ENCODE measurements around the gene VTI1B.
"Not testable (repeated sequence)": the region's sequence is repeated elsewhere in the genome, so short reads cannot be mapped to it uniquely, and the experiment has no call there.

Gene VTI1B

GRCh38 chr14:67674480-67675218 lies at the start of gene VTI1B:
Gene VTI1B, minus strand, starts transcription at chr14:67674632. Its CDS starts 143 bp downstream, at chr14:67674489.
- no peaks in the 10 kb centered on the region for H3K36me3 ChIP-seq (ENCODE audit: control insufficient read depth, insufficient read depth, low read length)
- peak within 1 kb of the TSS; percentile 99 for H3K27ac ChIP-seq (ENCODE audit: low read depth, low read length)
- H3K4me3 ChIP-seq (ENCODE audit: low read length), result peak within 1 kb of the TSS; percentile 96
- H3K27me3 ChIP-seq (ENCODE audit: control insufficient read depth, insufficient read depth, low read length), result no peaks in the 10 kb centered on the region
- H3K4me1 ChIP-seq (ENCODE audit: control insufficient read depth, insufficient read depth, low read length), result peaks cover 6% of the 10 kb centered on the region
- H3K9ac ChIP-seq (ENCODE audit: low read length), result peak within 1 kb of the TSS; percentile 88

GRCh38 chr14:67722293-67722692 lies 47.9 kb upstream of the VTI1B start:
- Histone ChIP-seq H3K27me3 (ENCODE audit: control insufficient read depth, insufficient read depth, low read length) (no peaks in the 10 kb centered on the region), H3K36me3 (ENCODE audit: control insufficient read depth, insufficient read depth, low read length) (no peaks in the 10 kb centered on the region), H3K4me3 (ENCODE audit: low read length) (no peak overlapping the region), H3K4me1 (ENCODE audit: control insufficient read depth, insufficient read depth, low read length) (no peaks in the 10 kb centered on the region), H3K9ac (ENCODE audit: low read length) (no peak overlapping the region), H3K27ac (ENCODE audit: low read depth, low read length) (no peak overlapping the region)

- H3K27me3 ChIP-seq (ENCODE audit: control insufficient read depth, insufficient read depth, low read length), result no peaks in the 10 kb centered on the region
- H3K27ac ChIP-seq (ENCODE audit: low read depth, low read length), result no peak overlapping the region
- no peak overlapping the region for H3K4me3 ChIP-seq (ENCODE audit: low read length)
- H3K9ac ChIP-seq (ENCODE audit: low read length), result no peak overlapping the region
- no peaks in the 10 kb centered on the region for H3K36me3 ChIP-seq (ENCODE audit: control insufficient read depth, insufficient read depth, low read length)
- H3K4me1 ChIP-seq (ENCODE audit: control insufficient read depth, insufficient read depth, low read length), result no peaks in the 10 kb centered on the region
Measured at GRCh38 chr14:67721875-67722274, 47.4 kb upstream of the VTI1B start.

DNA sequence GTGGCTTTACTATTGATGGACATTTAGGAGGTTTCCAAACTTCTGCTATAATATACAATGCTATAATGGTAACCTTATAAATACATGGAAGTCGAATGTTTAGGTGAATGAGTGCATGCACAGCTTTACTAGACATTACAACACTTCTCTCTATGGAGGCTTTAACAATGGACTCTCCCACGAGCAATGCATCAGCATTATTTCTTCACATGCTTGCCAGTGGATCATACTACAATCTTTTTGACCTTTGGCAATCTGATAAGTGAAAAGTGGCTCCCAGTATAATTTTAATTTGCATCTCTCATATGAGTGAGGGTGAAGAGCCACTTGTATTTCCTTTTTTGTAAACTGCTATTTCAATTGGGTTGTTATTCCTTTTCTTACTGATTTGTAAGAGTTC lies 45.4 kb upstream of the VTI1B start:
- no peaks in the 10 kb centered on the region for H3K27me3 ChIP-seq (ENCODE audit: control insufficient read depth, insufficient read depth, low read length)
- H3K36me3 ChIP-seq (ENCODE audit: control insufficient read depth, insufficient read depth, low read length), result no peaks in the 10 kb centered on the region
- no peak overlapping the region for H3K9ac ChIP-seq (ENCODE audit: low read length)
- H3K27ac ChIP-seq (ENCODE audit: low read depth, low read length), result no peak overlapping the region
- H3K4me1 ChIP-seq (ENCODE audit: control insufficient read depth, insufficient read depth, low read length), result no peaks in the 10 kb centered on the region
- H3K4me3 ChIP-seq (ENCODE audit: low read length), result no peak overlapping the region

GRCh38 chr14:67719385-67719784 lies 45.0 kb upstream of the VTI1B start:
- not testable (repeated sequence) for H3K4me3 ChIP-seq (ENCODE audit: low read length); H3K27me3 ChIP-seq (ENCODE audit: control insufficient read depth, insufficient read depth, low read length); H3K9ac ChIP-seq (ENCODE audit: low read length); H3K36me3 ChIP-seq (ENCODE audit: control insufficient read depth, insufficient read depth, low read length); H3K27ac ChIP-seq (ENCODE audit: low read depth, low read length); H3K4me1 ChIP-seq (ENCODE audit: control insufficient read depth, insufficient read depth, low read length)

DNA sequence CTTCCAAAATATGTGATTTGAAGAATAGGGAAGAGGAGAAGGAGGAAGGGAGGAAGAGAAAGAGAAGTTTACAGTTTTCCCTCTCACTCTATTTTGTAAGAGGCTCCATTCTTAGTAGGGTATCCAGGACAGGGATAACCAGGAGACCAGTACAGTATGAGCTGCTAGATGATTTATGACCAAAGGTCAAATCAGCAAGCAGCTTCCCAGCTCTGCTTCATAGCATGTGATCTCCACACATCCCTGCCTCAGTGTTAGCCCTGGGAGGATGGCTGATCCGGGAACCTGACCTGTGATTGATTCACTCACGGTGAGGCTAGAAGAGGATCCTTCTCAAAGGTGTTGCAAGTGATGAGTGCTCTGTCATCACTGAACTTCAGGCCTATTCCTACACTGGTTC lies 43.8 kb upstream of the VTI1B start:
- H3K27ac ChIP-seq (ENCODE audit: low read depth, low read length), result no peak overlapping the region
- no peaks in the 10 kb centered on the region for H3K36me3 ChIP-seq (ENCODE audit: control insufficient read depth, insufficient read depth, low read length)
- no peaks in the 10 kb centered on the region for H3K4me1 ChIP-seq (ENCODE audit: control insufficient read depth, insufficient read depth, low read length)
- no peak overlapping the region for H3K4me3 ChIP-seq (ENCODE audit: low read length)
- no peaks in the 10 kb centered on the region for H3K27me3 ChIP-seq (ENCODE audit: control insufficient read depth, insufficient read depth, low read length)
- no peak overlapping the region for H3K9ac ChIP-seq (ENCODE audit: low read length)

GRCh38 chr14:67717048-67717447 lies 42.6 kb upstream of the VTI1B start:
- Histone ChIP-seq H3K27ac (ENCODE audit: low read depth, low read length) (no peak overlapping the region), H3K4me1 (ENCODE audit: control insufficient read depth, insufficient read depth, low read length) (no peaks in the 10 kb centered on the region), H3K36me3 (ENCODE audit: control insufficient read depth, insufficient read depth, low read length) (no peaks in the 10 kb centered on the region), H3K27me3 (ENCODE audit: control insufficient read depth, insufficient read depth, low read length) (no peaks in the 10 kb centered on the region), H3K9ac (ENCODE audit: low read length) (no peak overlapping the region), H3K4me3 (ENCODE audit: low read length) (no peak overlapping the region)

- Histone ChIP-seq H3K27ac (ENCODE audit: low read depth, low read length) (no peak overlapping the region), H3K9ac (ENCODE audit: low read length) (no peak overlapping the region), H3K36me3 (ENCODE audit: control insufficient read depth, insufficient read depth, low read length) (no peaks in the 10 kb centered on the region), H3K27me3 (ENCODE audit: control insufficient read depth, insufficient read depth, low read length) (no peaks in the 10 kb centered on the region), H3K4me3 (ENCODE audit: low read length) (no peak overlapping the region), H3K4me1 (ENCODE audit: control insufficient read depth, insufficient read depth, low read length) (no peaks in the 10 kb centered on the region)
Measured at GRCh38 chr14:67710209-67710608, 35.8 kb upstream of the VTI1B start.

DNA sequence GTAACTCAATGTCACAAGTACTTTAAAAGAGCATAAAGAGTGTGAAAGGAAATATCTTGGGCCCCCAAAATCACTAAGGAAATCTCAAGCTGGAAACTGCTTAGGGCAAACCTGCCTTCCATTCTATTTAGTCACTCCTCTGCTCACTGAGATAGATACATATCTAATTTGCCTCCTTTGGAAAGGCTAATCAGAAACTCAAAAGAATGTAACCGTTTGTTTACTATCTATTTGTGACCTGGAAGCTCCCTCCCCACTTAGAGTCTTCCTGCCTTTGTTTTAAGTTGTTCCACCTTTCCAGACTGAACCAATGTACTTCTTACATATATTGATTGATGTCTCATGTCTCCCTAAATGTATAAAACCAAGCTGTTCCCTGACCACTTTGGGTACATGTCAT lies 35.4 kb upstream of the VTI1B start:
- not testable (repeated sequence) for H3K27me3 ChIP-seq (ENCODE audit: control insufficient read depth, insufficient read depth, low read length); H3K4me3 ChIP-seq (ENCODE audit: low read length); H3K36me3 ChIP-seq (ENCODE audit: control insufficient read depth, insufficient read depth, low read length); H3K27ac ChIP-seq (ENCODE audit: low read depth, low read length); H3K9ac ChIP-seq (ENCODE audit: low read length); H3K4me1 ChIP-seq (ENCODE audit: control insufficient read depth, insufficient read depth, low read length)

DNA sequence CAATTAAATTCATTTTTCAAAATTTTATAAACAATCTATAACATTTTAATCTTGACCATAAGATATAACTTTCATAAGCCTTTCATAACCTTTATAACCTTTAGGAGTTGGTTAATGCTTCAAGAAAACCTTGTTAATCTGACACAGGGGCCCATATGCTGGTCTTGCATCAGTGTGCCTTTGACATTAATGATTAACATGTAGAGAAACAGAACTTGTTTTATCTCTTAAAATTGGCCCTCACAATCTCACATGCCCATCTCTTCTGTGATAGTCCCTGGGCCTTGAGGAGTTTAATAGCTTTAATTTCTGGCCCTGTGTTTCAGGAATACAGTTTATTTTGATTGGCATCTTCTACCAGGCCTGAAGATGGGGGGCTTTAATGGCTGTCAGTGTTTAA lies 34.9 kb upstream of the VTI1B start:
- H3K9ac ChIP-seq (ENCODE audit: low read length); H3K4me3 ChIP-seq (ENCODE audit: low read length); H3K27ac ChIP-seq (ENCODE audit: low read depth, low read length); H3K4me1 ChIP-seq (ENCODE audit: control insufficient read depth, insufficient read depth, low read length); H3K27me3 ChIP-seq (ENCODE audit: control insufficient read depth, insufficient read depth, low read length); H3K36me3 ChIP-seq (ENCODE audit: control insufficient read depth, insufficient read depth, low read length): not testable (repeated sequence)

DNA sequence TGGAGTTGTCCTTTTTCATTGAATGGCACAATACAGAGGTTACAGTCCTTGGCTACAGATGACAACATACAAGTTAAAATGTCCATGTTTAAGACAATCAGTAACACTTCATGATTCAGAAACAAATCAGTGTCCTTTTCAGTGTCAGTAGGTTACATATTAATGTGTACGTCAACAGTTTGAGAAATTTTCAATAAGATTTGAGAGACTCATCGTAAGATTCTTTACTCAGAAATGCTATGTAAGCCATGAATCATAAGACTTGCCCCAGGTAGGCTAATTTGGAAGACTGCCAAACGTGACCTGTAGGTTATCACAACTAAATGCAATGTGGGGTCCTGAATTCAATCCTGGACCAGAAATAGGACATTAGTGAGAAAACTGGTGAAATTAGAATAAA lies 30.8 kb upstream of the VTI1B start:
- Histone ChIP-seq H3K4me1 (ENCODE audit: control insufficient read depth, insufficient read depth, low read length) (no peaks in the 10 kb centered on the region), H3K4me3 (ENCODE audit: low read length) (no peak overlapping the region), H3K27me3 (ENCODE audit: control insufficient read depth, insufficient read depth, low read length) (no peaks in the 10 kb centered on the region), H3K27ac (ENCODE audit: low read depth, low read length) (no peak overlapping the region), H3K9ac (ENCODE audit: low read length) (no peak overlapping the region), H3K36me3 (ENCODE audit: control insufficient read depth, insufficient read depth, low read length) (no peaks in the 10 kb centered on the region)

DNA sequence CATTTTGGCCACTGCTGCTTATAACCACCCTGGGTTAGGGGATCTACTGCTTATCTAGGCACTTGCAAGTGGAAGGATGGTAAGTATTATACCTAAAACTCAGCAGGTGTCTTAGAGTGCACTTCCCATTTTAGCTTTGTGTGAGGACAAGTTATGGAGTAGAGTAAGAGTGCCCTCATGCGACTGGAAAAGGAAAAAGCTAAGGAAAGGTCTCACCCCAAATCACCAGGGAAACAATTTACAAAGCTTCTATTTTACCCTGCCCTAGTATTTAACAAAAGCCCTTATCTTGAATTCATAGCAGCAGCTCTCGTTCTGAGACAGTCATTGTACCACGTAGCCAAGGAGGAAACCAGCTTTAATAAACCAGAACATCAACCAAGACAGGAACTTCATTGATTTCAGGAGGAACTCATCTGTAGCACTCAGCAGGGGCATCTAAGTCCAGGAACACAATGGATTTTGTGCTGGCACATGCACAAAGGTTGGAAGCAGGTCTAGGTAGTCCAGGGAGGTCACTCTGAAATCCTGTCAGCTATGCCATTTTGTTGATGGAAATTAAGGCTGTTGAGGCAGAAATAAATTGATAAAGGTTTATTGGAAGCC lies 30.2 kb upstream of the VTI1B start:
- Histone ChIP-seq H3K9ac (ENCODE audit: low read length) (no peak overlapping the region), H3K4me1 (ENCODE audit: control insufficient read depth, insufficient read depth, low read length) (no peaks in the 10 kb centered on the region), H3K27me3 (ENCODE audit: control insufficient read depth, insufficient read depth, low read length) (no peaks in the 10 kb centered on the region), H3K36me3 (ENCODE audit: control insufficient read depth, insufficient read depth, low read length) (no peaks in the 10 kb centered on the region), H3K27ac (ENCODE audit: low read depth, low read length) (no peak overlapping the region), H3K4me3 (ENCODE audit: low read length) (no peak overlapping the region)

DNA sequence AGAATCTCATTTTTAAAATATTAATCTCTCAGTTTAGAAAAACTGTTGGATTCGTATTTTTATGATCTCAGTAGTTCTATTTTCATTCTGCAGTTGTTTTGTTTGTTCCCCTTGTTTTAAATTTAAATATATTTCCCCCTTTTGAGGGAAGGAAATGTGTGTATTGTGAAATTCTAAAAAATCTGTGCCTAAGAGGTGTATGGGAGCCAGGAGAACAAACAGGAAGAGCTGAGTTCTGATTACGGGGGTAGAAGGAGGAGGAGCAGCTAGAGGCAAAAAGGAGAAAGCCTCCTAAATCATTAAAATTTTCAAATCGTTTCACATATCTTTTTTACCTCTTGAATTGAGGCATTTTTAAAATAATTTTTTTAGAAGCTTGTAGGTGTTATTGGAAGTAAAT lies 29.6 kb upstream of the VTI1B start:
- Histone ChIP-seq H3K4me3 (ENCODE audit: low read length) (no peak overlapping the region), H3K27me3 (ENCODE audit: control insufficient read depth, insufficient read depth, low read length) (no peaks in the 10 kb centered on the region), H3K9ac (ENCODE audit: low read length) (no peak overlapping the region), H3K27ac (ENCODE audit: low read depth, low read length) (no peak overlapping the region), H3K36me3 (ENCODE audit: control insufficient read depth, insufficient read depth, low read length) (no peaks in the 10 kb centered on the region), H3K4me1 (ENCODE audit: control insufficient read depth, insufficient read depth, low read length) (no peaks in the 10 kb centered on the region)

Data from rectal smooth muscle tissue (tissue), 1 donor.